H9 (cell line): ENCODE results near the gene CYTH4. TPM values are rescaled to one million over a fixed set of nuclear protein-coding genes. Genes with fewer than 3 reads are reported as not detected.

Experiments used
- DNase-seq: peaks from one replicate; pipeline ENCODE4 v3.0.0-alpha.2; 2017
- H2AFZ ChIP-seq: one replicate; pipeline ENCODE4 v1.6.1; 2013; ENCODE audit warnings: mild to moderate bottlenecking, low read length, control low read depth, moderate library complexity
- H2AK5ac ChIP-seq: 2 replicates; pipeline ENCODE4 v1.6.1; 2013; ENCODE audit warnings: low read length, control low read depth, mixed read lengths; ENCODE audit not compliant: insufficient read length
- H2BK120ac ChIP-seq: one replicate; pipeline ENCODE4 v1.6.1; 2013; ENCODE audit warnings: low read depth, mild to moderate bottlenecking, low read length, control low read depth, inconsistent platforms; ENCODE audit not compliant: poor library complexity, severe bottlenecking
- H2BK12ac ChIP-seq: 2 replicates; pipeline ENCODE4 v1.6.1; 2013; ENCODE audit warnings: low read length, control low read depth, mixed read lengths, low read depth; ENCODE audit not compliant: insufficient read length
- H2BK15ac ChIP-seq: 2 replicates; pipeline ENCODE4 v1.6.1; 2013; ENCODE audit warnings: low read depth, low read length, control low read depth
- H2BK20ac ChIP-seq: one replicate; pipeline ENCODE4 v1.6.1; 2013; ENCODE audit warnings: low read depth, mild to moderate bottlenecking, low read length, control low read depth, inconsistent platforms; ENCODE audit not compliant: poor library complexity, severe bottlenecking
- H2BK5ac ChIP-seq: 2 replicates; pipeline ENCODE4 v1.6.1; 2013; ENCODE audit warnings: low read length, control low read depth, mixed read lengths; ENCODE audit not compliant: insufficient read length
- H3K14ac ChIP-seq: 2 replicates; pipeline ENCODE4 v1.6.1; 2013; ENCODE audit warnings: low read length, control low read depth; ENCODE audit not compliant: insufficient read depth
- H3K18ac ChIP-seq: 2 replicates; pipeline ENCODE4 v1.6.1; 2013; ENCODE audit warnings: low read depth, mild to moderate bottlenecking, mixed read lengths, low read length, control low read depth; ENCODE audit not compliant: insufficient read length
- H3K23ac ChIP-seq: 2 replicates; pipeline ENCODE4 v1.6.1; 2013; ENCODE audit warnings: low read length, control low read depth, mixed read lengths, low read depth; ENCODE audit not compliant: insufficient read length
- H3K23me2 ChIP-seq: 2 replicates; pipeline ENCODE4 v1.6.1; 2013; ENCODE audit warnings: low read depth, mild to moderate bottlenecking, mixed read lengths, low read length, control low read depth; ENCODE audit not compliant: insufficient read length, poor library complexity, severe bottlenecking
- H3K27ac ChIP-seq: 2 replicates; pipeline ENCODE4 v1.5.1; 2013; ENCODE audit warnings: low read length, control low read depth, mixed read lengths, low read depth; ENCODE audit not compliant: insufficient read length
- H3K27me3 ChIP-seq: 2 replicates; pipeline ENCODE4 v1.6.1; 2013; ENCODE audit warnings: low read length, control low read depth, inconsistent platforms; ENCODE audit not compliant: insufficient read depth
- H3K4ac ChIP-seq: 2 replicates; pipeline ENCODE4 v1.6.1; 2013; ENCODE audit warnings: low read depth, mild to moderate bottlenecking, control low read depth, inconsistent platforms, low read length, moderate library complexity
- H3K4me1 ChIP-seq: 2 replicates; pipeline ENCODE4 v1.6.1; 2013; ENCODE audit warnings: low read length, control low read depth, inconsistent platforms; ENCODE audit not compliant: insufficient read depth
- H3K4me2 ChIP-seq: 2 replicates; pipeline ENCODE4 v1.6.1; 2013; ENCODE audit warnings: low read length, control low read depth, mixed read lengths; ENCODE audit not compliant: insufficient read length, insufficient read depth
- H3K56ac ChIP-seq: 2 replicates; pipeline ENCODE4 v1.6.1; 2013; ENCODE audit warnings: low read depth, mild to moderate bottlenecking, mixed read lengths, low read length, control low read depth; ENCODE audit not compliant: insufficient read length
- H3K79me1 ChIP-seq: 2 replicates; pipeline ENCODE4 v1.6.1; 2013; ENCODE audit warnings: low read depth, mild to moderate bottlenecking, moderate library complexity, low read length, control low read depth, inconsistent platforms; ENCODE audit not compliant: insufficient read depth, poor library complexity, severe bottlenecking
- H3K79me2 ChIP-seq: 2 replicates; pipeline ENCODE4 v1.6.1; 2013; ENCODE audit warnings: low read length, control low read depth, inconsistent platforms; ENCODE audit not compliant: insufficient read depth
- H3K9ac ChIP-seq: 2 replicates; pipeline ENCODE4 v1.6.1; 2013; ENCODE audit warnings: low read length, control low read depth, mixed read lengths; ENCODE audit not compliant: insufficient read length; ENCODE audit errors: extremely low read depth
- H3K9me3 ChIP-seq: one replicate; pipeline ENCODE4 v1.6.1; 2013; ENCODE audit warnings: low read depth, low read length, inconsistent platforms; ENCODE audit not compliant: control insufficient read depth
- H3T11ph ChIP-seq: one replicate; pipeline ENCODE4 v1.6.1; 2013; ENCODE audit warnings: mild to moderate bottlenecking, low read length, control low read depth, inconsistent platforms
- H4K20me1 ChIP-seq: one replicate; pipeline ENCODE4 v1.6.1; 2013; ENCODE audit not compliant: control insufficient read depth, insufficient read length, insufficient read depth
- H4K5ac ChIP-seq: 2 replicates; pipeline ENCODE4 v1.6.1; 2013; ENCODE audit warnings: low read depth, mild to moderate bottlenecking, mixed read lengths, low read length, control low read depth; ENCODE audit not compliant: insufficient read length
- H4K8ac ChIP-seq: replicated peaks from 2 replicates; pipeline ENCODE4 v1.6.1; 2013; ENCODE audit warnings: low read length, control low read depth, mixed read lengths, low read depth; ENCODE audit not compliant: insufficient read length
- H4K91ac ChIP-seq: 2 replicates; pipeline ENCODE4 v1.6.1; 2013; ENCODE audit warnings: low read depth, mild to moderate bottlenecking, moderate library complexity, mixed read lengths, low read length, control low read depth; ENCODE audit not compliant: insufficient read length
- H3K27ac Mint-ChIP-seq, 3 experiments: 2 replicates in 2 of 3; 3 replicates in 1 of 3; pipeline ENCODE4 v1.8.0; 2020 to 2021; ENCODE audit warnings: mixed read lengths in 3 of 3, mild to moderate bottlenecking in 1 of 3, moderate library complexity in 1 of 3
- H3K27me3 Mint-ChIP-seq: 2 replicates; pipeline ENCODE4 v1.8.0; 2021; ENCODE audit warnings: low read depth, mild to moderate bottlenecking, moderate library complexity, mixed read lengths
- H3K36me3 Mint-ChIP-seq, 3 experiments: 2 replicates in 2 of 3; 3 replicates in 1 of 3; pipeline ENCODE4 v1.8.0; 2020 to 2021; ENCODE audit warnings: low read depth in 3 of 3, mixed read lengths in 3 of 3; ENCODE audit not compliant: insufficient read depth in 1 of 3
- H3K4me1 Mint-ChIP-seq, 2 experiments: 2 replicates each; pipeline ENCODE4 v1.8.0; 2020; ENCODE audit warnings: mixed read lengths in 2 of 2
- H3K4me3 Mint-ChIP-seq, 2 experiments: 2 replicates in 1 of 2; 3 replicates in 1 of 2; pipeline ENCODE4 v1.8.0; 2020 to 2021; ENCODE audit warnings: mild to moderate bottlenecking in 2 of 2, mixed read lengths in 2 of 2, moderate library complexity in 1 of 2
- H3K9me3 Mint-ChIP-seq, 2 experiments: 2 replicates in 1 of 2; 3 replicates in 1 of 2; pipeline ENCODE4 v1.8.0; 2020; ENCODE audit warnings: mild to moderate bottlenecking in 2 of 2, mixed read lengths in 2 of 2, moderate library complexity in 1 of 2
- CTCF ChIP-seq: fragments of 200-600 bp; sonication (generic); conservative IDR thresholded peaks from 3 replicates; pipeline ENCODE4 v1.8.0; 2021; ENCODE audit warnings: antibody characterized with exemption, mild to moderate bottlenecking
- WGBS: extraction: QIAGEN DNeasy Blood & Tissue Kit; methylation state at CpG from one replicate; pipeline ENCODE4 v1.1.7; 2013; ENCODE audit warnings: missing lambda C conversion rate, low lambda C conversion rate, mixed read lengths; ENCODE audit not compliant: insufficient read length; ENCODE audit errors: extremely low coverage; 5-methylcytosine and 5-hydroxymethylcytosine counted together
- total RNA-seq: library from RNA; stranded (reverse); gene quantifications from 2 replicates; pipeline ENCODE4 v1.2.1, GENCODE V29; 2021

CYTH4 gene
- total RNA-seq, 1 experiment from 2014 or later: not detected

DNA sequence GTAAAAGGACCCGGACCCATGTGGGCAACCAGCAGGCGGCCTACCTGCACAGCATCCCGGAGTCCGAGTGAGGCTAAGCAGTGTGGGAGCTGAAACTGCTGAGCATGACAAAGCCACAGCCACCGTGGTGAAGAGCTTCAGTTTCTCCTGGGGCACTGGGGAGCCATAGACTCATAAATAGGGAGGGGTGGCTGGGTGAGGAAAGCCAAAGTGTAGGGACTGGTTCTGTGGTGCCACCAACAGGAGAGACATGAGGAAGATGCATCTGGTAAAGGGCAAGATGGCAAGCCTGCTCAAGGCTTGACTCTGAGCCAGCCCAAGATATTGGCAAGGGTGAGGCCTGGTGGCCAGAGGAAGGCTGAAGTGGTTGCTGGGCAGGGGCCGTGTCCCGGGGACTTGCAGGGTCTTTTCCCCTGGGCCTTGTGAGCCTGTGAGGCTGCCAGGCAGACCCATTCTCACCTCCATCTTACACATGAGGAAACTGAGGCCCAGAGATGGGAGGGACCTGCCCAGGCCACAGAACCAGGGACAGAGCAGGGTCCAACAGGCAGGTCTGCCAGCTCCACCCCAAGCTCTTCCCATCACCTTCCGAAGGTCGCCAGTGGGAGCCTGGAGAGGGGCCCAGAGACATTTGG lies 30.4 kb downstream of the CYTH4 start:
- H3K27me3 Mint-ChIP-seq: peaks cover 19% of the 10 kb centered on the region
- peaks cover 25 to 35% of the 10 kb centered on the region in 2 experiments for H3K4me1 Mint-ChIP-seq
- H3K27me3 ChIP-seq: no peaks in the 10 kb centered on the region
- no CpG with 5 or more reads among the region's 9 CpGs for WGBS
- H2AK5ac ChIP-seq: no peak overlapping the region
- peaks cover 0 to 5% of the 10 kb centered on the region in 2 experiments; a peak in 2 of 5 replicates for H3K9me3 Mint-ChIP-seq
- H3K56ac ChIP-seq: no peak overlapping the region
- no peak overlapping the region for H3K18ac ChIP-seq
- no peak overlapping the region for H3K23ac ChIP-seq
- no peak overlapping the region for H3T11ph ChIP-seq
- H2BK20ac ChIP-seq: no peak overlapping the region
- no peak for DNase-seq
- no peak overlapping the region for H2AFZ ChIP-seq
- H3K4ac ChIP-seq: no peak overlapping the region
- H2BK12ac ChIP-seq: no peak overlapping the region
- no peak for TF ChIP-seq CTCF
- no peak overlapping the region for H3K4me3 Mint-ChIP-seq
- no peak overlapping the region for H4K8ac ChIP-seq
- no peaks in the 10 kb centered on the region for H3K79me1 ChIP-seq
- no peaks in the 10 kb centered on the region; the same call in 1 of the 2 replicates for H3K4me1 ChIP-seq
- no peak overlapping the region for H3K4me2 ChIP-seq
- no peak overlapping the region for H2BK5ac ChIP-seq
- peak overlapping the region in 1 of 3 experiments; percentile 61; a peak in 1 of 7 replicates for H3K27ac Mint-ChIP-seq
- H2BK120ac ChIP-seq: no peak overlapping the region
- no peak overlapping the region; the same call in 1 of the 2 replicates for H3K14ac ChIP-seq
- no peaks in the 10 kb centered on the region for H3K36me3 Mint-ChIP-seq
- no peak overlapping the region for H3K27ac ChIP-seq
- H4K5ac ChIP-seq: no peak overlapping the region
- no peaks in the 10 kb centered on the region for H3K79me2 ChIP-seq
- H3K23me2 ChIP-seq: no peaks in the 10 kb centered on the region
- H4K91ac ChIP-seq: no peak overlapping the region
- H2BK15ac ChIP-seq: no peak overlapping the region
- H3K9me3 ChIP-seq: no peaks in the 10 kb centered on the region
- H3K9ac ChIP-seq: no peak overlapping the region
- no peaks in the 10 kb centered on the region for H4K20me1 ChIP-seq
